Hepatocyte (in vitro differentiated cells): ENCODE measurements around the gene TMEM95. TPM values are rescaled to one million over a fixed set of nuclear protein-coding genes. Genes with fewer than 3 reads are reported as not detected.

Source experiments
- DNase-seq: peaks from one replicate; pipeline ENCODE4 v3.0.0-alpha.2; 2016; ENCODE audit warnings: low spot score
- H2AFZ ChIP-seq: fragments of 200-600 bp; sonication (generic); 2 replicates; pipeline ENCODE4 v1.6.0; 2016; ENCODE audit warnings: antibody characterized with exemption, mild to moderate bottlenecking
- H3K27ac ChIP-seq: fragments of 200-600 bp; sonication (generic); 2 replicates; pipeline ENCODE4 v1.5.1; 2016; ENCODE audit warnings: mild to moderate bottlenecking
- H3K27me3 ChIP-seq: fragments of 200-600 bp; sonication (generic); 2 replicates; pipeline ENCODE4 v1.6.1; 2016
- H3K36me3 ChIP-seq: fragments of 200-600 bp; sonication (generic); replicated peaks from 2 replicates; pipeline ENCODE4 v1.5.1; 2016; ENCODE audit warnings: low read depth; ENCODE audit not compliant: insufficient read depth
- H3K4me1 ChIP-seq: fragments of 200-600 bp; sonication (generic); 2 replicates; pipeline ENCODE4 v1.5.1; 2016; ENCODE audit warnings: mild to moderate bottlenecking, moderate library complexity; ENCODE audit not compliant: insufficient read depth
- H3K4me2 ChIP-seq: fragments of 200-600 bp; sonication (generic); 2 replicates; pipeline ENCODE4 v1.6.0; 2016
- H3K4me3 ChIP-seq: fragments of 200-600 bp; sonication (generic); 2 replicates; pipeline ENCODE4 v1.5.1; 2016; ENCODE audit warnings: mild to moderate bottlenecking
- H3K79me2 ChIP-seq: fragments of 200-600 bp; sonication (generic); 2 replicates; pipeline ENCODE4 v1.6.0; 2017; ENCODE audit warnings: mild to moderate bottlenecking
- H3K9me2 ChIP-seq: fragments of 200-600 bp; sonication (generic); replicated peaks from 2 replicates; pipeline ENCODE4 v1.6.0; 2017; ENCODE audit warnings: mild to moderate bottlenecking; ENCODE audit not compliant: insufficient read depth
- H3K9me3 ChIP-seq: fragments of 200-600 bp; sonication (generic); 2 replicates; pipeline ENCODE4 v1.5.1; 2016; ENCODE audit warnings: low read depth, mild to moderate bottlenecking
- H4K20me1 ChIP-seq: fragments of 200-600 bp; sonication (generic); 2 replicates; pipeline ENCODE4 v1.6.0; 2016; ENCODE audit warnings: mild to moderate bottlenecking; ENCODE audit not compliant: insufficient read depth, poor library complexity, severe bottlenecking
- CTCF ChIP-seq: fragments of 200-600 bp; sonication (generic); IDR thresholded peaks from 2 replicates; pipeline ENCODE4 v1.5.1; 2016; ENCODE audit warnings: antibody characterized with exemption, mild to moderate bottlenecking; ENCODE audit not compliant: poor library complexity
- EZH2 ChIP-seq: fragments of 200-600 bp; sonication (generic); IDR thresholded peaks from 2 replicates; pipeline ENCODE4 v1.6.1; 2016; ENCODE audit warnings: antibody characterized with exemption, mild to moderate bottlenecking, borderline replicate concordance
- EZH2phosphoT487 ChIP-seq: fragments of 200-600 bp; sonication (generic); IDR thresholded peaks from one replicate; pipeline ENCODE4 v1.6.1; 2018; ENCODE audit warnings: antibody characterized with exemption, mild to moderate bottlenecking, low read depth, moderate library complexity; ENCODE audit not compliant: unreplicated experiment, severe bottlenecking
- WGBS: methylation state at CpG from one replicate; pipeline ENCODE4 v1.1.6; 2016; ENCODE audit warnings: low lambda C conversion rate; ENCODE audit errors: missing lambda C conversion rate; 5-methylcytosine and 5-hydroxymethylcytosine counted together
- polyA plus RNA-seq: library from polyadenylated mRNA; unstranded; fragments of >200 nt; fragmentation: Nextera tagmentation; extraction: Ambion mirVana; gene quantifications from 2 replicates; pipeline ENCODE4 v1.2.1, GENCODE V29; 2016
- total RNA-seq: library from RNA; depleted of rRNA; stranded (reverse); fragments of >200 nt; gene quantifications from 2 replicates; pipeline ENCODE4 v1.2.3, GENCODE V29; 2014

The TMEM95 gene
- total and polyA plus RNA-seq, 2 experiments from 2014 or later: not detected

- peak; percentile 91 for DNase-seq
- Histone ChIP-seq H3K27ac (peak overlapping the region; percentile 93), H3K9me3 (no peaks in the 10 kb centered on the region), H3K36me3 (peaks cover 8% of the 10 kb centered on the region), H2AFZ (no peak overlapping the region), H3K4me3 (peak overlapping the region; percentile 24), H3K79me2 (peaks cover 57% of the 10 kb centered on the region), H4K20me1 (peaks cover 43% of the 10 kb centered on the region), H3K4me2 (peak overlapping the region; percentile 98), H3K9me2 (no peaks in the 10 kb centered on the region), H3K27me3 (no peaks in the 10 kb centered on the region), H3K4me1 (peaks cover 18% of the 10 kb centered on the region)
- TF ChIP-seq CTCF (no peak), EZH2 (no peak), EZH2phosphoT487 (no peak)
- WGBS: 4% methylated on average over 13 of the region's 14 CpGs
Observed at GRCh38 chr17:7308625-7309433, 46.1 kb upstream of the TMEM95 start.

- Histone ChIP-seq H3K9me3 (no peaks in the 10 kb centered on the region), H3K9me2 (no peaks in the 10 kb centered on the region), H3K79me2 (peaks cover 65% of the 10 kb centered on the region), H3K36me3 (peaks cover 8% of the 10 kb centered on the region), H4K20me1 (peaks cover 43% of the 10 kb centered on the region), H3K4me2 (peak overlapping the region; percentile 98), H3K4me1 (peaks cover 25% of the 10 kb centered on the region), H2AFZ (no peak overlapping the region), H3K4me3 (no peak overlapping the region), H3K27me3 (no peaks in the 10 kb centered on the region), H3K27ac (peak overlapping the region; percentile 93)
- DNase-seq: no peak
- TF ChIP-seq CTCF (no peak), EZH2phosphoT487 (no peak), EZH2 (no peak)
- 95% methylated on average over 12 of the region's 12 CpGs for WGBS
Observed at GRCh38 chr17:7309628-7310027, 45.3 kb upstream of the TMEM95 start.

- H3K27ac ChIP-seq: no peak overlapping the region
- peaks cover 23% of the 10 kb centered on the region for H3K4me1 ChIP-seq
- H3K4me3 ChIP-seq: no peak overlapping the region
- H4K20me1 ChIP-seq: peaks cover 43% of the 10 kb centered on the region
- 96% methylated on average over 7 of the region's 7 CpGs for WGBS
- no peaks in the 10 kb centered on the region for H3K9me2 ChIP-seq
- no peaks in the 10 kb centered on the region for H3K9me3 ChIP-seq
- H3K4me2 ChIP-seq: no peak overlapping the region
- DNase-seq: no peak
- no peak overlapping the region for H2AFZ ChIP-seq
- H3K36me3 ChIP-seq: peaks cover 8% of the 10 kb centered on the region
- H3K27me3 ChIP-seq: no peaks in the 10 kb centered on the region
- TF ChIP-seq EZH2 (no peak), CTCF (no peak), EZH2phosphoT487 (no peak)
- H3K79me2 ChIP-seq: peaks cover 66% of the 10 kb centered on the region
Observed at GRCh38 chr17:7311110-7311705, 43.7 kb upstream of the TMEM95 start.
